ENCODE measurements around the gene PLA2G3.

Gene PLA2G3

GRCh38 chr22:31143537-31143936, 3.2 kb upstream of the PLA2G3 start:
- DNase-seq: no peak

DNA sequence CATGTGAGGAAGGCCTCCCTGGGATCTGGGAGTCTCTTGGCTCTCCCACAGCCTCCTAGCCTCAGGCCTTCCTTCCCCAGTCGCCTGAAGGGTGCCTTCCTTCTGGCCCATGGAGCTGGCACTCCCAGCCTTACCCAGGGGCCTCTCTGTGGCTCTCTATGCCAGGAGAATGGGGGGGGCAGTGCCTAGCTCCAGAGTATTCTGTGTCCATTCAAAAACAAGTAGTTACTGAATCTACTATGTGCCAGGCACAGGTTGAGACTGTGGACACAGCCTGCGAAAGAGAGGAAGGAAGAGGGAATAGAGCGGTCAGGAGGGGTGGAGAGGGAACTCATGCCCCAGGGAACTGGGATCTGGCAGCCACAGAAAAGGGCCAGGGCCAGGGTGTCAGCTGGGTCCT, 2.7 kb upstream of the PLA2G3 start:
- no peak for DNase-seq

DNA sequence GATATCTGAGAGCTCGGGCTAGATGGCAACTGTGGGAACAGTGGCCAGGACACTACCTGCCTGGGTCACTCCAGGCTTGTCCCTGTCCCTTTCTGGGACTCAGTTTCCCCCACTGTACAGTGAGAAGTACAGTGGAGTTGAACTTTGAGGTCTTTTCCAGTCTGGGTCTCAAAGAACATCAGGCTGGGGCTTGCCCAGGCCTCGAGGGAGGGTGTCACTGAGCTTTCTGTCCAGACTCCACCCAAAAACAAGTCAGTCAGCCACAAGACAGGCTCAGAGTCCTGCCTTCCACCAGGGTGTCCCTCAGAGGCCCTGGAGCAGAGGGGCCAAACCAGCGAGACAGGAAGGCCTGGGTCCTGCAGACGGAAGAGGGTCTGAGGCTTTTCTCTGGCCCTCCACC, 2.0 kb upstream of the PLA2G3 start:
- no peak for DNase-seq

DNA sequence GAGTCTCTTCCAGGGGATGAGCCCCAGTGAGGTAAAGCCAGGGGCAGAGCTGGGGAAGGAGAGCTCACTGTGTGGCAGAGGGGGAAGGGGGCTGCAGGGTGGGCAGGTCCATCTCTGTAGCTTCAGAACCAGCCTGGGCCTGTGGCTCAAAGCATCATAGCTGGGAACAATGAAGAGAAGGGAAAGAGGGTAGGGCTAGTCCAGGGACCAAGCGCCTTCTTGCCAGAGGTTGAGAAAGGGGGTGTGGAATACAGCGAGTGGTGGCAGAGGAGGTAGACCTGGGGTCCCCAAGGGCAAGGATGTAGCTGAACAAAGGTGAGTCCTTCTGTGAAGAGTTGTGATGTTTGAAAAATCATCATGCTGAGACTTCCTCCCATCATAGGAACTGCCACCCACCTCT, 1.2 kb upstream of the PLA2G3 start:
- DNase-seq: no peak

- DNase-seq: no peak
Measured at GRCh38 chr22:31140746-31141145, 438 bp upstream of the PLA2G3 start.

GRCh38 chr22:31139066-31139465, 1.2 kb downstream of the PLA2G3 start:
- DNase-seq: no peak

DNA sequence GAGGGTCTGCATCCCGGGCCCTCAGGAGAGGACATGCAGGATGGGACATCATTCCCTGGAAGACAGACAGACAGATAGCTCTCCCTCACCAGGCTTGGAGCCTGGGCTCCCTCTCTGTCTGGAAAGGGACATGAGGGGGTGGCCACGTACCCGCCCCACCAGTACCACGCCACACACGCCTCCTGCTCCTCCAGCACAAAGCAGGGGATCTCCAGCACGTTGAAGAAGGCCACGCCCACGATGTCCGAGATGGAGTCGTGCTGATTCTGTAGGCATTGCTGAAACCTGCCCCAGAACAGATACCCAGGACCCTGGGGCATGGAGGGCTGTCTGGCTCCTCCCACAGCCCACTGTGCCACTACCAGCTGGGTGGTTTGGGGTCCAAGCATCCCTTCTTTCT, 2.2 kb downstream of the PLA2G3 start:
- DNase-seq: no peak

DNA sequence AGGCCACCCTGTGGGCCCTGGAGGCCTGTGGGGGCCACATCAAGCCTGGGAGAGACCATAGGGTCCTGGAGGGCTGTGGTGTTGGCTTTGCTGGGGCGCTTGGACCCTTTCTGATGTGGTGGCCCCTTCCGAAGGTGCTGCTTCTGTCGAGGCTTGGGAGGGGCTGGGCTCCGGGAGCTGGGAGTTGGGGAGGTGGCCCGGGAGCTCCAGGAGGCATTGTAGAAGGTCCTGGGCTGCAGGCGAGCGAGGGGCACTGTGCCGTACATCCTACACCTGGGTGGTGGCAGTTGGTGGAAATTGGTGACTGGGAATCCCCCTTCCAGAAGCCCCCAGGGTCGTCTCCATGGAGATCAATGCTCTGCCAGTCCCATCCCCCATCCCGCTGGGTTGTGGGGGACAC, 2.6 kb downstream of the PLA2G3 start:
- no peak for DNase-seq

GRCh38 chr22:31136711-31137110, 3.6 kb downstream of the PLA2G3 start:
- DNase-seq: no peak

DNA sequence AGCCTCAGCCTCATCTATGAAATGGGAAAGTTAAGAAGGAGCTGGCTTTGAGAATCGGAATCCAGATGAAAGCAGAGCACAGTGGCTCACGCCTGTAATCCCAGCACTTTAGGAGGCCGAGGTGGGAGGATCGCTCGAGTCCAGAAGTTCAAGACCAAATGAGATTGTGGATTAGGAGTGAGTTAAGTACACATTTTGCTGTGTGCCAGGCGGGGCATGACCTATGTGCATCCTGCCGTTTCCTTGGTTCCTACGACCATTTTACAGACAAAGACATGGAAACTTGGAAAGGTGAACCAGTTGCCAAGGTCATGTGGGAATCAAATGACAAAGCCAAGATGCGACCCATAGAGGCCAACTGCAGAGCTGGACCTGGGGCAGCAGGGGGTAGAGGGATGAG, 4.2 kb downstream of the PLA2G3 start:
- DNase-seq: no peak

DNA sequence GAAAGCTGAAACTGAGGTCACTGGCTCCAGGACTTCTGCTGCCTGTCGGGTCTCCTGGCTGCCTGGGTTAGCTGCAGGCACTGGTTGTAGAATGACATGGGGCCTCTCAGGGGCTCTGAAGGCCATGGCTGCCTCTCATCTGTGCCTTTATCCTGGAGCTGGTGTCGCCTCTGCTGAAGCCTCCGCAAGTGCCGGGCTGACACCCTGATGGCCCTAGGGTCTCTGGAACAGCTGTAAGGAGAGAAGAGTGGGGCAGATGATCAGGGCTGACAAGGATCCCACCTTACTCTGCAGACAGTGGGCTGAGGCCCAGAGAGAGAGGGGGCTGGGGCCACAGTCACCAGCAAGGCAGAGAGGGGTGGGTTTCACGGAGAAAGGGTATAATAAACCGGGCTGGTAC, 4.6 kb downstream of the PLA2G3 start:
- no peak for DNase-seq

DNA sequence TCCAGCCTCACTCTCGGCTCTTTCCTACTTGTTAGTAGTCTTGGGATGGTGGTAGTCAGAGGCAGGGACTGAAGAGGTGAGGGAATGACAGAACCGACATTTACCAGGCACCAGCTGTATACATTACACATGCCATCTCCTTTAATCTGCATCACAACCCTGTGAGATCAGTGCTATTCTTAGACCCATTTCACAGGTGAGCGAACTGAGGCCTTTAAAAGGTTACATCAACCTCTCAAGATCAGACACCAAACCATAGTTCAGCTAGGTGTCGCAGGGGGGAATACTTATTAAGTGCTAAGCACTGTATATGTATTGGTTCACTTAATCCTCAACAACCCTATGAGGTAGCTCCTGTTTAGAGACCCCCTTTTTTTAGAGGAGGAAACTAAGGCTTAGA, 5.6 kb downstream of the PLA2G3 start:
- DNase-seq: no peak

DNA sequence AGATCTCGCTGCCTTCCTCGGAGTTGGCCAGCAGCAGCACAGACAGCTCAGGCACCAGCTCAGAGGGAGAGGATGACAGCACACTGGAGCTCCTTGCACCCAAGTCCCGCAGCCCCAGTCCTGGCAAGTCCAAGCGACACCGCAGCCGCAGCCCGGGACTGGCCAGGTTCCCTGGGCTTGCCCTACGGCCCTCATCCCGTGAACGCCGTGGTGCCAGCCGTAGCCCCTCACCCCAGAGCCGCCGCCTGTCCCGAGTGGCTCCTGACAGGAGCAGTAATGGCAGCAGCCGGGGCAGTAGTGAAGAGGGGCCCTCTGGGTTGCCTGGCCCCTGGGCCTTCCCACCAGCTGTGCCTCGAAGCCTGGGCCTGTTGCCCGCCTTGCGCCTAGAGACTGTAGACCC, 6.4 kb downstream of the PLA2G3 start:
- no peak for DNase-seq

DNA sequence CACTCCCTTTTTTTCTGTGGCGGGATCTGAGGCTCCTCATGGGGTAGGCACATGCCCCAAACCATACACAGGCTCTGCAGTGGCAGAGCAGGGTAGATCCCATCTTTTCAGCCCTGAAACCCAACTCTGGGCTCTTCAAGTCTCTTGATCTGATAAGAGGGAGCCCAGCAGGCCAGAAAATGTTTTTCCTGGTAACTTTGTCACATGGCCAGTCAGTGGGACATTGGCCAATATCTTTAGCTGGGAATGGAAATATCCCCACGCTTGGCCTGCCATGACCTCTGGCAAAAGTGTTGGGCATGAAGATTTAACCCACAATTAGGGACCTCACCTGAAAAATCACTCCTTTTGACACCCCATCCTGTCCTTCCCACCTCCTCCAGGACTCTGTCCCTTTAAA, 9.4 kb downstream of the PLA2G3 start:
- no peak for DNase-seq

GRCh38 chr22:31128156-31128555, 12.2 kb downstream of the PLA2G3 start:
- no peak for DNase-seq

GRCh38 chr22:31127181-31127772, 13.0 kb downstream of the PLA2G3 start:
- no peak for DNase-seq

DNA sequence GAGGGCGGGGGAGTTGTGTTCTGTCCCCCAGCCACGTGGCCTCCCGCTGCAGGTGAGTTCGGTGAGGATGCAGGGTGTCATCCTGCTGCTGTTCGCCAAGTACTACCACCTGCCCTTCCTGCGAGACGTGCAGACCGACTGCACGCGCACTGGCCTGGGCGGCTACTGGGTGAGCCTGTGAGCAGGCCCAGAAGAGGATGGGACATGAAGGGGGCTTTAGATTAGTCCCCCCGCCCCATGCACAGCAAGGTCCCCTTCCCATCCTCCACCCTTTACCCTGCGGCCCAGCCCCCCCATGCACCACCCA, 13.5 kb downstream of the PLA2G3 start:
- DNase-seq: no peak

- no peak for DNase-seq
Measured at GRCh38 chr22:31126128-31126868, 14.0 kb downstream of the PLA2G3 start.

- DNase-seq: no peak
Measured at GRCh38 chr22:31125521-31126117, 14.7 kb downstream of the PLA2G3 start.

GRCh38 chr22:31124811-31125465, 15.4 kb downstream of the PLA2G3 start:
- no peak for DNase-seq

DNA sequence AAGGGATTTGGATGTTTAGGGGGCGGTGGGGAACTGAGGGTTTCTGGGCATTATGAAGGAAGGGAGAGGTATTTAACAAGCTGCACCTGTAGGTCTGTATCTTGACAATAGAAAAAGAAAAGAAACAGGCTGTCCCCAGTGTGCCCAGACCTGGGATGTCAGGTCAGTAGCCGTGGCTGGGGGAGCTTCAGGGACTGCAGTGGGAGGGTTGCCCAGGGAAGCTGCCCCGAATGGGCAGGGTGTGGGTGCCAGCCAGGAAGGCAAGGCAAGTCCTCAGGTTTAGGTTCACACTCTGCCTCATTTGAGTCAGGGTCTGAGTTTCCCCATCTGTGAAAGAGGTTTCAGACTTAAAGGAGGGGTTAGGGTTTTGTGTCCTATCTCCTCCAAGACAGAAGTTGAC, 16.0 kb downstream of the PLA2G3 start:
- no peak for DNase-seq

- DNase-seq: no peak
Measured at GRCh38 chr22:31123292-31123602, 17.1 kb downstream of the PLA2G3 start.

- peak; percentile 68 for DNase-seq
Measured at GRCh38 chr22:31122532-31123291, 17.6 kb downstream of the PLA2G3 start, which contains the start of gene INPP5J. INPP5J (plus strand) TSS chr22:31122966; CDS start chr22:31123015, 49 bp downstream.

- no peak for DNase-seq
Measured at GRCh38 chr22:31122196-31122531, 18.1 kb downstream of the PLA2G3 start.
